Measurements from ENCODE around the gene LRRFIP1.

LRRFIP1 gene

DNA sequence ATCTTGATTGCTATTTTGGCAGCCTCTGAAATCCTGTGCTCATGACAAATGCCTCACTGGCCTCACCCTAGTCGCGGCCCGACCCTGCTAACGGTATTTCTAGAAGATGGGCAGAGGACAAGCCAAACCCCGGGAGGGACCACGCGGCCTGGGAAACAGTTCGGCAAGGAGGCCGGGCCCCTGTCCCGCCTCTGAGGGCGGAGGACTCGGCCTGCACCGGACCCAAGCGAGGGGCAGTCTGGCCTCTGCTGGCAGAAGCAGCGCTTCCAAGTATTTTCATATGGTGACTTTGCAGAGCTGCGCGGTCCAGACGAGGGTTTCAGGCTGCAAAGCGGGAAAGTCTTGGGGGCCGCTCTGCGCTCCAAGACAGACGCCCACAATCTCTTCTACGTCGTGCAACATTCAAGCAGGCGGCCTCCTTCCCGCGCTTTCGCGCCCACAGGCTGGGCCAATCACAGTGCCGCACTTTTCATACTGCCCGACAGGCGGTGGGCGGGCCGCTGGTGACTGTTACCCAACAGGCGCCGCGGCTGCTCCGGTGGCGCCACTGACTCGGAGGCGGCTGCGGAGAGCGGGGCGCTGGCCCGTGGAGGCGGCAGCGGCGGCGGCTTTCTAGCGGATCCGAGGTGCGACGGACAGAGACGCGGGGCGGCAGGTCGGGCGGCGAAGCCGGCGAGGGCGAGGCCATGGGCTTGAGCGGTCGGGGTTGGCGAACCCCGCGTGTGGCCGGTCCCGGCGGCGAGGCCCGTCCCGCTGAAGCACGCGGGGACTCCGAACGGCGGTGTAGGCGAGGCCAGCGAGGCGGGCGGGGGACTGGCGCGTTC, 171.1 kb downstream of the LRRFIP1 start, which contains the start of gene RBM44:
Gene RBM44 (plus strand): TSS at position 544 of the 824 bp plus-strand sequence. CDS start 14,831 bp downstream, outside the sequence.
- DNase-seq = no peak

DNA sequence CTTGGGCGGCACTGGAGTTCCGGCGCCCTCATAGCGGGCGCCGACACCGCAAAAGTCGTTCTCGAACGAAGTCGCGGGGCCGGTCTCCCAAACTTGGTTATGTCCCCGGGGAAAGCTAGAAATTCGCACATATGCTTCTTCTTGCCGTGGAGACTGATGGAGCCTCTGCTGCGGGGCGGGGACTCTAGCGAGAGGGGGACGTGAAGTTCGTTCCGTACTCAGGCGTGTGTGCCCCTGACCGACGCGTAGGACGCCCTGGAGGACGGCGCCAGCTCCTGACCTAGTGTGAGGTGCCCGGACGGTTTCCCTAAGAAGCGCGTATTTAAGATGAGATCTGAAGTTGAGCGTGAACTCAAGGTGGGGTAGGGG, 171.7 kb downstream of the LRRFIP1 start:
- DNase-seq = no peak

DNA sequence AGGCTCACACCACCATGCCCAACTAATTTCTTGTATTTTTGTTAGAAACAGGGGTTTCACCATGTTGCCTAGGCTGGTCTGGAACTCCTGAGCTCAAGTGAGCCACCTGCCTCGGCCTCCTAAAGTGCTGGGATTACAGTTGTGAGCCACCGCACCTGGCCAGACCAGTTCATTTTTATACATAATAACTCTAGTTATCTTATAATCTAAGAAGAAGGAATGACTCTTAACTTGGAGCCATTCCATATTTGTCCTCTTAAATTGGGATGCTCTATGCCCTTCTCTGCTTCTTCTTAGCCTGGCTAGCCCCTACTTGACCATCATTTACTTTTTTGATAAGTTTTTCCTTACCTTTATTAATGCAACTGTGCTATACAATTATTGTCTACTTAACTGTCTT, 174.1 kb downstream of the LRRFIP1 start:
- no peak for DNase-seq

- DNase-seq = no peak
Measured at GRCh38 chr2:237806334-237806733, 178.9 kb downstream of the LRRFIP1 start.

DNA sequence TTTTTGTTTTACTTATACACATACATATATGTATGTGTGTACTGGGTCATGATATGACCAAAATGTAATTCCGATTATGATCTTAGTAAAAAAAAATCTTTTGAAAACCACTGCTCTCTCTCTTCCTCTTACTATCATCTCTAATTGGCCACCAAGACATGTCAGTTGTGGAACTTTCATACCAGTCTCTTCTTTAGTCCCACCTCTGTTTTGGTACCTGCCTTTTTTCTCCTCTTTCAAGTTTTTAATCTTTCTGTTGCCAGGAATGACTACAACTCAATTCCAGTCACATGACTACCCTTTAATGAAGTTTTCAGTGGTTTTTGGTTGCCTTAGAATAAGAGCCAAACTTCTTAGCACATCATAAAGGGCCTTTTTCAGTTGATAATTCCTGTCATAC, 188.2 kb downstream of the LRRFIP1 start:
- DNase-seq = no peak

DNA sequence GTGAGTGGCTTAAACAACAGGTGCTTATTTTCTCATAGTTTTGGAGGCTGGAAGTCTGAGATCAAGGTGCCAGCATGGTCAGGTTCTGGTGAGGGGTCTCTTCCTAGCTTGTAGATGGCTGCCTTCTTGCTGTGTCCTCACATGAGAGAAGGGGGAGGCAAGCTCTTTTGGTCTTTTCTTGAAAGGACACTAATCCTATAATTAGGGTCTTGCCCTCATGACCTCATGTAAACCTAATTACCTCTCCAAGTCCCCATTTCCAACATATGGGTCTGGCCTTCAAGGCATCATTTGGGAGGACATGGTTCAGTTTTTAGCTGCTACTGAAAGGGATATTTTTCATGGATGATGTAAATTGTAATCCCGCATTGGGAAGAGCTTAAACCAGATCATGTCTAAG, 189.1 kb downstream of the LRRFIP1 start:
- DNase-seq = no peak

DNA sequence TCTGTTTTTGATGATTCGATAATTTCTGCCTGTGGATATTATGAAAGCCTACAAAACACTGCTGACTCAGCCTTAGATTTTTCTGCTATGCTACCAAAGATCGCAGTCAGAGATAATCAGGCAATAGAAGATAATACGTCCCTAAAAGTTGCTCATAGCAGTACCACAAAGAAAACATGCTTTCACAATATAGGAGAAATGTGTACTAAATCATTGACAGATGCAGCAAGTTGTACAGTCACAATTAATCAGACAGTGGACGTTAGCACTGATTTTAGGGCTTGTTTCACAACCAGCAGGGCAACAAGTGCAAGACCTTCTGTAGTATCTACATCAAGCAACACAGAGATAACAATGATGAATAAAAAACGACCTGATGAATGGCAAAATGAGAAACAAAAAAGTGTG, 190.7 kb downstream of the LRRFIP1 start:
- DNase-seq = no peak

DNA sequence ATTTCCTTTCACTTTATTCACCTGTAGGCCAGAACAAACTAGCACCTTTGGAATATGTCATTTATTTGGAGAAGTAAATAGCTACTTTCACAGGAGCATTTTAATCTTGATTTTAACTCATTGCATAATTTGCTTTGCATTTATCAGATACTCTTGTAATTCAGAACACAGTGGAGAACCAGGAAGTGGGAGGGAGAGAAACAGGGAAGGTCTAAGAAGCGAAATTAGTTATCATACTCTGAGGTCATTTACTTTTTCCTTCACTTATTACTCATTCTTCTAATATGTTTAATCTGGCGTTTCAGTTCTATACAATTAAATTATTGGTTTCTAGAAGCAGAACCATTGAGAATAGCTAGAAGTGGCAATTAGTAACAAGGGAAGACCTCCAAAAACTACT, 191.8 kb downstream of the LRRFIP1 start:
- DNase-seq = no peak

DNA sequence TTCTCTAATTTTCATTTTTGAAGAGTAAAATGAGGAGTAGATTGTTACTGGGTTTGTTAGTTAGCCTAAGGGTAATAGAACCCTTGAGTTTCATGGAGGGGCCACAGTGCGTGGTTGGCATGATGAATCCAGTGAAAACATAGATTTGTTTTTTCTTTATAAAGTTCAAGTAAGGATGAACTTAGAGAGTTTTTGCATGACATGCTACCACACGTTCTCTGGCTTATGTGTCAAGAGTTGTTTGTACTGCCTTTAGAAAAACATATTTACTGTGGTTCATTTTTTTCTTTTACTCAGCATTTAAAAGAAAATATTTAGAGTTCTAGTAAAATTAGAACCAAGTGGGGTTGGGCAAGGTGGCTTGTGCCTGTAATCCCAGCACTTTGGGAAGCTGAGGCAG, 193.0 kb downstream of the LRRFIP1 start:
- no peak for DNase-seq

GRCh38 chr2:237823544-237823943, 196.2 kb downstream of the LRRFIP1 start:
- DNase-seq = no peak

GRCh38 chr2:237824085-237824484, 196.7 kb downstream of the LRRFIP1 start:
- no peak for DNase-seq

GRCh38 chr2:237827421-237827987, 200.1 kb downstream of the LRRFIP1 start:
- DNase-seq = no peak

All from COR-L47 (cell line).